ENCODE data around the gene TWIST2.

The TWIST2 gene

GRCh38 chr2:238938003-238938400, 90.1 kb downstream of the TWIST2 start:
- DNase-seq (ENCODE audit: low read depth in 2 of 2, low spot score in 1 of 2): no peak

- DNase-seq (ENCODE audit: low read depth in 2 of 2, low spot score in 1 of 2): no peak
Observed at GRCh38 chr2:238938401-238939055, 90.6 kb downstream of the TWIST2 start.

GRCh38 chr2:238939074-238939473, 91.2 kb downstream of the TWIST2 start:
- DNase-seq (ENCODE audit: low read depth in 2 of 2, low spot score in 1 of 2): no peak

- no peak for DNase-seq (ENCODE audit: low read depth in 2 of 2, low spot score in 1 of 2)
Observed at GRCh38 chr2:238939521-238940403, 91.9 kb downstream of the TWIST2 start.

GRCh38 chr2:238940806-238941205, 92.9 kb downstream of the TWIST2 start:
- DNase-seq (ENCODE audit: low read depth in 2 of 2, low spot score in 1 of 2): no peak

GRCh38 chr2:238941262-238941792, 93.4 kb downstream of the TWIST2 start:
- DNase-seq (ENCODE audit: low read depth in 2 of 2, low spot score in 1 of 2): no peak

GRCh38 chr2:238942080-238942725, 94.3 kb downstream of the TWIST2 start:
- DNase-seq (ENCODE audit: low read depth in 2 of 2, low spot score in 1 of 2): no peak

- no peak for DNase-seq (ENCODE audit: low read depth in 2 of 2, low spot score in 1 of 2)
Observed at GRCh38 chr2:238942726-238943300, 94.9 kb downstream of the TWIST2 start.

- DNase-seq (ENCODE audit: low read depth in 2 of 2, low spot score in 1 of 2): no peak
Observed at GRCh38 chr2:238943338-238944067, 95.6 kb downstream of the TWIST2 start.

GRCh38 chr2:238945433-238946150, 97.7 kb downstream of the TWIST2 start:
- DNase-seq (ENCODE audit: low read depth in 2 of 2, low spot score in 1 of 2): no peak

- no peak for DNase-seq (ENCODE audit: low read depth in 2 of 2, low spot score in 1 of 2)
Observed at GRCh38 chr2:238946318-238947242, 98.7 kb downstream of the TWIST2 start.

GRCh38 chr2:238947243-238947760, 99.4 kb downstream of the TWIST2 start:
- no peak for DNase-seq (ENCODE audit: low read depth in 2 of 2, low spot score in 1 of 2)

- DNase-seq (ENCODE audit: low read depth in 2 of 2, low spot score in 1 of 2): no peak
Observed at GRCh38 chr2:238947920-238948710, 100.2 kb downstream of the TWIST2 start.

- no peak for DNase-seq (ENCODE audit: low read depth in 2 of 2, low spot score in 1 of 2)
Observed at GRCh38 chr2:238948765-238949641, 101.1 kb downstream of the TWIST2 start.

GRCh38 chr2:238949710-238950345, 101.9 kb downstream of the TWIST2 start:
- no peak for DNase-seq (ENCODE audit: low read depth in 2 of 2, low spot score in 1 of 2)

GRCh38 chr2:238950551-238950950, 102.7 kb downstream of the TWIST2 start:
- no peak for DNase-seq (ENCODE audit: low read depth in 2 of 2, low spot score in 1 of 2)
